ENCODE results near the gene TNPO2.
"Not testable (repeated sequence)": the region's sequence is repeated elsewhere in the genome, so short reads cannot be mapped to it uniquely, and the experiment has no call there.

Gene TNPO2

GRCh38 chr19:12736995-12737834, 13.5 kb upstream of the TNPO2 start, which contains the start of gene GET3:
Gene GET3, plus strand, starts transcription at chr19:12737497. Its CDS starts 9 bp downstream, at chr19:12737506.
- DNase-seq = peak; percentile 67

GRCh38 chr19:12733369-12734214, 9.9 kb upstream of the TNPO2 start:
- DNase-seq = peak; percentile 24

GRCh38 chr19:12731337-12731736, 7.6 kb upstream of the TNPO2 start:
- DNase-seq = no peak

GRCh38 chr19:12730064-12730463, 6.3 kb upstream of the TNPO2 start:
- no peak for DNase-seq

- no peak for DNase-seq
Measured at GRCh38 chr19:12727745-12728433, 4.2 kb upstream of the TNPO2 start.

- DNase-seq = no peak
Measured at GRCh38 chr19:12726988-12727316, 3.2 kb upstream of the TNPO2 start.

- DNase-seq = not testable (repeated sequence)
Measured at GRCh38 chr19:12725612-12726011, 1.9 kb upstream of the TNPO2 start.

- DNase-seq = no peak
Measured at GRCh38 chr19:12723381-12723640, 421 bp downstream of the TNPO2 start.

- peak; percentile 94 for DNase-seq
Measured at GRCh38 chr19:12722566-12723380, 959 bp downstream of the TNPO2 start.

- peak; percentile 45 for DNase-seq
Measured at GRCh38 chr19:12721656-12722565, 1.8 kb downstream of the TNPO2 start.

GRCh38 chr19:12720851-12721655, 2.7 kb downstream of the TNPO2 start:
- no peak for DNase-seq

- no peak for DNase-seq
Measured at GRCh38 chr19:12720296-12720695, 3.4 kb downstream of the TNPO2 start.

- no peak for DNase-seq
Measured at GRCh38 chr19:12715929-12716328, 7.8 kb downstream of the TNPO2 start.

GRCh38 chr19:12715102-12715501, 8.6 kb downstream of the TNPO2 start:
- DNase-seq = no peak

- not testable (repeated sequence) for DNase-seq
Measured at GRCh38 chr19:12713304-12713703, 10.4 kb downstream of the TNPO2 start.

GRCh38 chr19:12712077-12712476, 11.7 kb downstream of the TNPO2 start:
- DNase-seq = not testable (repeated sequence)

GRCh38 chr19:12711187-12711586, 12.5 kb downstream of the TNPO2 start:
- no peak for DNase-seq

GRCh38 chr19:12708641-12709040, 15.1 kb downstream of the TNPO2 start:
- DNase-seq = no peak

- DNase-seq = no peak
Measured at GRCh38 chr19:12706332-12706718, 17.4 kb downstream of the TNPO2 start.

- no peak for DNase-seq
Measured at GRCh38 chr19:12705654-12706331, 17.9 kb downstream of the TNPO2 start.

Data from NK-92 treated with Interleukin-12 subunit alpha and Interleukin-12 subunit beta, amount 100 ng/mL, for 24 hours (cell line).